GM12875 (cell line): ENCODE results near the gene CRYBG2.

ENCODE experiments used
- H3K4me3 ChIP-seq: one replicate; pipeline ENCODE4 v1.5.1; 2011; ENCODE audit warnings: low read depth, low read length, control low read depth
- CTCF ChIP-seq: IDR thresholded peaks from 2 replicates; pipeline ENCODE4 v1.5.1; 2011; ENCODE audit warnings: low read depth, mild to moderate bottlenecking, control low read depth, inconsistent platforms, low read length, moderate library complexity, borderline replicate concordance; ENCODE audit not compliant: insufficient read depth

The CRYBG2 gene

DNA sequence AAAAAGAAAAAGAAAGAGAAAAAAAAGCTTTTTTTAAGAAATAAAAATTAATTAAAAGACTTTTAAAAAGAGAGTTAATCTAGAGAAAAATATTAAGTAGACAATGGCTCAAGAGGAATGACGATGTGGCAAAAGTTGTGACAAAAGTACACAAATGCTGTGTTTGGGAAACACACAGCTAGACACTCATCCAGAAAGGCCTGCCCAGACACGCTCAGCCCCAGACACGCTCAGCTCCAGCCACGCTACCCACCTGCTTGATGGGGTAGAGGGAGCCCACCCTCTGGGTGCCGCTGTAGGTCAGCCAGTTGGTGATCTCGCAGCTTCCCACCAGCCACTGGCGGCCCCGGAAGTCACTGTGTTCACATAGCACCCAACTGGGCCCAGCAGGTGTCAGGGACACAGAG is 26.0 kb downstream of the CRYBG2 start:
- H3K4me3 ChIP-seq: no peak overlapping the region
- TF ChIP-seq CTCF: no peak

DNA sequence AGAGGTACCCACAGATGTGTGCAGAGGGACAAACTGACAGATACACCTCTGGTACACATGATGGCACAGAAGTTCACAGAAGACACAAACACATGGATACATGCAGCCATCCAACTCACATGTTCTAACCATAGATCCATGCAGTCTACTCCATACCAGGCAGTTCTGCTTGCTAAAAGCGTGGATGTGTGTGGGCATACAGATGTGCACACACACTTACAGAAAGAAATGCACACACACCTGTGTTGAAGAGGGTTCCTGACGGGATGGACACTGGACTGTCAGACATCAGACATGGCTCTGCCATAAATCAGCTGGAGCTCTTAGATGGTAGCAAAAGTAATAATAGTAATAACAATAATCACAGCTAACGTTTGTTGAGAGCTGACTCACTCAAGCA is 29.4 kb downstream of the CRYBG2 start:
- TF ChIP-seq CTCF: no peak
- H3K4me3 ChIP-seq: no peak overlapping the region

DNA sequence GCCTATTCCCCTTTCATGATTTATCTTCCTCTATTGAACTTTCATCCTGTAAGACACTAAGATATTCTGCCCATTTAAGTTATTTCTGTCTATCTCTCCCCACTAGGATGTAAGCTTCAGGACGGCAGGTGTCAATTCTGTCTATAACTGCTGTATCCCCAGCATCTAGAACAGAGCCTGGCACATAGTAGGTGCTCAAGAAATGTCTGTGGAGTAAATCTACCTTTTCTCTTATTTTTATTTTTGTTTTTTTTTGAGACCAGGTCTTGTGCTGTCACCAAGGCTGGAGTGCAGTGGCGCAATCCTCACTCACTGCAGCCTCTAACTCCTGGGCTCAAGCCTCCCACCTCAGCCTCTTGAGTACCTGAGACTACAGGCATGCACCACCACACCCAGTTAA is 30.5 kb downstream of the CRYBG2 start:
- no peak overlapping the region for H3K4me3 ChIP-seq
- TF ChIP-seq CTCF: no peak

DNA sequence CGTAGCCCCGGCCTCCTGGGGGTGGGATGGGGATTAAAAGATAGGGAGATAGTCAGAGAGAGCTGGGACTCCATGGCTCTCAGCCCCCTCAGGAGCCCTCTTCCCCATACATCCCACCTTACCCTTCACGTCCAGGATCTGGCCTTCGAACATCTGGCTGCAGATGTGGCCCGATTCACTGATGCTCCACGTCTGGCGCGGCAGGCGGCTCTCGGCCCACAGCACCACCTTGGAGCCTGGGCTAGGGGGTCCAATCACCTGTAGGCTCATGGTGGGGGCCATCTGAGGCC is 31.9 kb downstream of the CRYBG2 start:
- no peak for TF ChIP-seq CTCF
- H3K4me3 ChIP-seq: no peak overlapping the region

DNA sequence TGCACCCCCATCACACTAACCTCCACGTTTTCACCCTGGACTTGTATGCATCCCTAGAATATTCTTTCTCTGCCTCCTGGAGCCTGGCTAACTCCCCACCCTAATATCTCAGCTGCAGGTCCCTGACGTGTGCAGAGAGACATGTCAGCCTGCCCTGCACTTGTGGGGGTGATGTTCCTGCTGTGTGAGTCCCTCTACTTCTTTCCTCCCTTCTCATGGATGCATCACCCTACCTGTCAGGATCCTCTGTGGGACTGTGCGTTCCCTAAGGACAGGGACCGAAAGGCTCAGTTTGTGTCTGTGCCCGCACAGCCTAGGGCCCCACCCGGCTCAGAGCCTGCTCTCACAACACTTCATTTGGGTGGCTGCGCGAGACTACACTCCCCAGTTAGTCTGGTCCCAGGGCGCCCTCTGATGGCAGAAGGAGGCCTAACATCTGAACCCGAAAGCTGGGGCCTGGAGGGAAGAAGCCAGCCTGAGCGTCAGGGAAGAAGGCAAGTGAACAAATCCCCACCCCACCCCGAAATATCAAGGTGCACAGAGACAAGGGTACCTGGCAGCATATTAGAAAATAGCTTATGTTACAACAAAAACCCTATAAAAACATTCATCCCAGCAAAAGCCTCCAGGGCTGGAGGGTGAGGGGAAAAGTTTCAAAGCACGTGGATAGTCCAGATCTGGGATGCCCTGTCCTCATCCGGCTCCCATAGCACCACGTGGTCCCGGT is 32.5 kb downstream of the CRYBG2 start:
- H3K4me3 ChIP-seq: no peak overlapping the region
- TF ChIP-seq CTCF: peak; percentile 89

DNA sequence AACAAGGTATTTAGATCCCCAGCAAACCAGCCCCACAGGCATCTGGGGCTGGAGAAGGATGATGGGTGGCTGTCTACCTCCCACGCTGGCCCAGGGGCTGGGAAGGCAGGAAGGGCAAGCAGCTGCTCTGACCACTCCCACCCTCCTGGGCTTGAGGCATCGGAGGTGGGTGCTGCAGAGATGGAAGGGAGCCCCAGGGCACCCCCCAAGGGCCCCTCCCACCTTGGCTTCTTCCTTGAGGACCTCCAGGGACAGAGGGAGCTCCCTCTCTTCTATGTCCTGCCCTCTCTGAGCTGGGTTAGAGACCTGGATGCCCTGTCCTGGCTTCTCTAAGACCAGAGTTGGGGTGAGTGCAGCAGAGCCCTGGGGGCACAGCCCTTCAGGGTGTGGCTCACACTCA is 33.0 kb downstream of the CRYBG2 start:
- no peak overlapping the region for H3K4me3 ChIP-seq
- no peak for TF ChIP-seq CTCF

GRCh38 chr1:26318338-26319064 is 35.4 kb downstream of the CRYBG2 start:
- TF ChIP-seq CTCF: no peak
- peak overlapping the region; percentile 69 for H3K4me3 ChIP-seq
